GM21619 (cell line): Measurements from ENCODE around the gene HYPK.

Experiments
- ATAC-seq: cut with Tn5 transposase; IDR thresholded peaks from one replicate; pipeline ENCODE4 v1.9.1; 2021; ENCODE audit not compliant: unreplicated experiment

HYPK gene, protein sequence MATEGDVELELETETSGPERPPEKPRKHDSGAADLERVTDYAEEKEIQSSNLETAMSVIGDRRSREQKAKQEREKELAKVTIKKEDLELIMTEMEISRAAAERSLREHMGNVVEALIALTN

GRCh38 chr15:43800286-43801141 is at the start of gene HYPK:
HYPK (plus strand) TSS chr15:43800599; CDS start chr15:43800623, 24 bp downstream.
- ATAC-seq: peak; percentile 89

- no peak for ATAC-seq
Observed at GRCh38 chr15:43751885-43752284, 48.5 kb upstream of the HYPK start.

GRCh38 chr15:43762824-43763223 is 37.6 kb upstream of the HYPK start:
- ATAC-seq: no peak

- ATAC-seq: no peak
Observed at GRCh38 chr15:43763819-43764446, 36.5 kb upstream of the HYPK start.

DNA sequence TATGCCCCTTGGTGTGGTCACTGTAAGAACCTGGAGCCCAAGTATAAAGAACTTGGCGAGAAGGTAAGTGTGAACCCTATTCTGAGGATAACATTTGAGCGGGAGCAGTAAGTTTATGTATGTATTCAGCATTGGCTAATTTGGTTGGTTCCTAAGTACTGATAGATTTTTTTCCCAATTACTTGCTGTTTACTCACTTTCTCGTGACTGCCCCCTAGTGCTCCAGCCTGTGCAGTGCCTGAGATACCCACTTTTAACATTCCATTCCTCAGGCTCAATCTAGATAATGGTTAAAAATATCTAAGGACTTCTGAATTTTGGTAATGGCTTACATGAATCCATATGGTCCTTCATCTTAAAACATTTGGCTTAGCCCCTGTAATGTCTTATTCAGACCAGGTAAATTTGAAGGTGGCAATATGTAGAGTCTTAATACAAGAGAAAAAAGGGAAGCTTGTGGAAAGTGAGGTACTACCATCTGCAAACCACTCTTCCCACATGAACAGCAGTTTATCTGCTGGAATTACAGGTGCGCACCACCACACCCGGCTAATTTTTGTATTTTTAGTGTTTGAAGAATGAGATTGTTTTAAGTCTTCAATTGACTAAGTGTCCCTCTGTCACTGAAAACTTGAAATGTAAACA is 30.7 kb upstream of the HYPK start:
- no peak for ATAC-seq

- no peak for ATAC-seq
Observed at GRCh38 chr15:43771816-43772215, 28.6 kb upstream of the HYPK start.

DNA sequence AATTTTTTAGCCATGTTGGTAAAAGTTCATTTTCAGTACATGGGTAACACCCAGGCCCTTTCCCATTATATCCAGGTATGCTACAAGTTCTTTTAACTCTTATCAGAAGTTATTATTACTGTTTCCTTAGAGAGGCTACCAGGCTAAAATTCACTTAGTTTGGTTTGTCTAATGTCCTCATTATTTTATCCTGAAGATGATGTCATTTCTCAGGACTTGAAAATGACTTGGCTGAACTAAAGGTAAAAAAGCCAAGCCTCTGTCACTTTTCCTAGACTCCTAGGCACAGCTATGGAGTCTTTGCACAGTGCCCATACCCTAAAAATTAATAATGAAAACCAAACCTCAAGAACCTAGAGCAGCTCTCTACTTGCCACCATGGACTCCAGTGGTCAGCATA is 27.8 kb upstream of the HYPK start:
- ATAC-seq: no peak

DNA sequence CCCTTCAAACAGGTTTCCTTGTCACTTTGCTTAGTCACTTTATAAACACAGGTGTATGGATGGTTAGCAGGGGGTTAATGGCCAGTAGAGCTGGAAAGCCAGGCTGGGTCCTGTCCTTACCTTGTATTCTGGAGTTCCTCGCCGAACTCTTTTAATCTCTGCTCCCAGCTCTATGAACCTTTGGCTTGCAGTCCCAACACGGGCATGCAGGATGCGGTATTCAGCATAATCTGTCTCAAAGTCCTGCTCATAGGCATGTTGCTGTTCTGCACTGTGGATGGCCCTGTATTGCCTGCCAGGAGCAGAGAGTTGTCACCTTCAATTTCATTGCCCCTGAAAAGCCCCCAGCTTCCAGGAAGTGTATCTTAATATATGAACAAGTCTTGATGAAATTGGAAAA is 26.3 kb upstream of the HYPK start:
- no peak for ATAC-seq

GRCh38 chr15:43775411-43775965 is 24.9 kb upstream of the HYPK start:
- no peak for ATAC-seq

GRCh38 chr15:43776101-43776717 is 24.2 kb upstream of the HYPK start:
- peak; percentile 72 for ATAC-seq

DNA sequence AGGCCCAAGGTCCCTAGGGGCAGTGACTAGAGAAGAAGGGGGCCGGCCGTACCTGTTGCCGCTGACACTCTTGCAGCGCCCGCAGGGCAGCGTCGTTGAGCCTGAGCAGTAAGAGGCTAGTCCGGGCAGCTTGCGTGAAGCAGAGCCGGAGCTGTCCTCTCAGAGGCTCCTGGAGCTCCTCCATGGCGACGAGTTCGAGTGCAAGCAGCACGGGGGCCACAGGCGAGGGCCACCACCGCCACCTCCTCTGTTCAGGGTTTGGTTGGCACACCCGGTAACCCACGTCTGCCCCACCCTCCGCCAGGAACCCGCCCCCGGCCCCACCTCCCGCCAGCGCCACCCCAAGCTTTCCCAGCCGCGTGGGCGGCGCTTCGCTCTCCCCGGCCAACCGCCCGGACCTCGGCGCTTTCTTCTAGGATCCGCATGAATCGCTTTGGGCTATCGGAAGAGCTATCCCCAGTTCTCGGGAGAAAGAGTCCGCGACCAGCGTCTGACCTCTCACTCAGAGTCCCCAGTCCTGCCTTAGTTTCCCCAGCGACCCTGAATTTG is 23.6 kb upstream of the HYPK start, which contains the start of gene ELL3:
TSS of gene ELL3 (minus strand) at position 249 of the 549 bp plus-strand sequence. CDS start at position 184, 65 bp downstream.
- ATAC-seq: peak; percentile 25

DNA sequence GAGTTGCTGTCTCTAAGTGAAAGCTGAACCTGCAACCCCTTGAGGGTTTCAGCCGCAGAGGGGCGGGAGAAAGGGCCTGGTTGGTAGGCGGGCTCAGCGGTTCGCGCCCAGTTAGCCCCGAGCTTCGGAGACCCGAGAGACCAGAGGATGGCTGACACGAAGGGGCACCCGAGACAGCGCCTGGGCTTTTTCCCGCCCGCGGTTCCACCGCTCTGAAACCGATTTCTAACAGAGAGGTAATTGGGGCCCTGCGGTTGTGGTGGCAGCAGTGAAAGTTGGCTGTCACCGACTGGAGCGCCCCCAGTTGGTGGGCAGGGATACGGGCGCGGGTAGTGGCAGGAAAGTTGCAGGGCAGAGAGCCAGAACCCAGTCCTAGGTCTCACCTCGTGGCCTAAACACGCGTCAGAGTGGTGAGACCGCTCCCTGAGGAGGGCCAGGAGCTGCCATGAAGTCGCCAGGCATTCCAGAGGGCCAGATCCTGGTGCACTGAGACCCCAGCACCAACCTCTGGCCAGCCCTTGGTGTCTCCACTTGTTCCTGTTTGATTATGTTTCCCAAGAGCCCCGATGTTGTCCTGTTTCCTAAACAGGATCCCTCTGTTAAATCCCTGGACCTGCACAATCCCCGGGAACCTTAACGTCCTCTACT is 23.0 kb upstream of the HYPK start:
- peak; percentile 42 for ATAC-seq

GRCh38 chr15:43779016-43779415 is 21.4 kb upstream of the HYPK start:
- ATAC-seq: no peak

GRCh38 chr15:43789409-43789808 is 11.0 kb upstream of the HYPK start:
- no peak for ATAC-seq

GRCh38 chr15:43791993-43792760 is 8.2 kb upstream of the HYPK start, which contains the start of gene SERF2:
SERF2 (plus strand) TSS chr15:43792320; CDS start chr15:43792377, 57 bp downstream.
- ATAC-seq: peak; percentile 81

DNA sequence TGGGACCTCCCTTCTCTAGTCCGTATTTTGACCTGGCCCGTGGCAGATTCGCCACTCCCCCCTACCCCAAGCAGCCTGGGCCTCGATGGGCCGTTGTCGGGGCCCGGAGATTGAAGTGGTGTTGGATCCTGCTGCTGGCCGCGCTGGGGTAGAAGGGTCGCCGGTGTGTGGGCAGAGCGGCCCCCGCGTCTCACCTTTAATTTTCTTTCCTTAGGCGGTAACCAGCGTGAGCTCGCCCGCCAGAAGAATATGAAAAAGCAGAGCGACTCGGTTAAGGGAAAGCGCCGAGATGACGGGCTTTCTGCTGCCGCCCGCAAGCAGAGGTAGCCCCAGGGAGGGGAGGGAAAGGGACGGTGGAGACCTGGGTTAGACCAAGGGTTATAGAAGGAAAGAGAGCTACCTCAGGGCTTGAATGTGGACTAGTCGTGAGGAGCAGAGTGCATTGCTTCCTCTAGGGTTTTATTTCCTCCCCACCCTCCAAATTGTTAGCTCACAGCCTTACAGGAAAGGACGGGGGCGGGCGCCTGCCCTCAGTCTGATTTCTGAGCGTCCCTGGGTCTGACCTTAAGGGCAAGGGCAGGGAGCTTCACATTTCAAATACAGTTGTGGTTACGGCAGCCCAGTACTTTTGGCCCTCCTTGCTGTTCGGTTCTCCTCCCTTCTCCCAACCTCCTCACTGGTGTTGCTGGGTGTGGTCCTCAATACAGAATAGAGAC is 7.5 kb upstream of the HYPK start:
- ATAC-seq: peak; percentile 0

DNA sequence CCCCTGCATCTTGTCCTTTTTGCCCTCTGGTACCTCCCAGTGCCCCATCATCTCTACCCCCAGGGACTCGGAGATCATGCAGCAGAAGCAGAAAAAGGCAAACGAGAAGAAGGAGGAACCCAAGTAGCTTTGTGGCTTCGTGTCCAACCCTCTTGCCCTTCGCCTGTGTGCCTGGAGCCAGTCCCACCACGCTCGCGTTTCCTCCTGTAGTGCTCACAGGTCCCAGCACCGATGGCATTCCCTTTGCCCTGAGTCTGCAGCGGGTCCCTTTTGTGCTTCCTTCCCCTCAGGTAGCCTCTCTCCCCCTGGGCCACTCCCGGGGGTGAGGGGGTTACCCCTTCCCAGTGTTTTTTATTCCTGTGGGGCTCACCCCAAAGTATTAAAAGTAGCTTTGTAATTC is 6.8 kb upstream of the HYPK start:
- ATAC-seq: no peak

DNA sequence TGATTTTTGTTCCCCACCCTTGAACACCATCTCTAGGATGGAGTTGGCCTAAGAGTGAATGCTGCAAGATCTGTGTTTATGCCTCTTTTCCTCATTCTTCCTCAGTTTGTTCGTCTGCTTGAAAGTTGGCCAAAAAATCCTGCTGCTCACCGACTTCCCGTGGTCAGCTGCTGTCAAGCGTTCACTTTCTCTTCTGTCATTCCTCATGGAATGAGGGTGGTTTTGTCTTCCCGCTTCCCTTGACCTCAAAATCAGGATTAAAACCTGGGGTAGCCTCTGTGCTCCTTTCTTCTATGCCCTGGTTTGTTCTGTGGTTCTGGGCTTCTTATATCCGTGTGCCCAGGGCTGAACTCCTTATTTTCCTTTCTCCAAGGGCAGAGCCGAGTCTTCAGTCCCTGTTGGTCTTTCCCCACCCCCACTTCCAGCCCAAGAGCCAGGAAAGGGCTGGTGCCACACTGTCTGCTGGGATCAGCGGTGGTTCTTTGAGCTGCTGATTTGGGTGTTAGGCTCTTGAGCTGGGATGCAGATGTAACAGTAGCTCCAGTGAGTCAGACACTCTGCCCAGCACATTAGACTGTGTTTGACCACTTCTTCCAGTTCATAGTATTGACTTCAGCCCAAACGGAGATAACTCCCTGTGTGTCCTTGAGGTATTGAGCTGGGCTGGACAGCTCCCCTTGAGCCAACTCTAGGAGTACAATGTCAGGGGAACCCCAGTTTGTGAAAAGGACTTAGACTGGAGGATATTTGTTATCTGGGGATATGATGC is 5.9 kb upstream of the HYPK start:
- ATAC-seq: no peak
